GM20431 (cell line): Measurements from ENCODE around the gene ATP6AP1.

ENCODE experiments used
- in situ Hi-C: fragments of 300-500 bp; cut with MseI, MboI; formaldehyde crosslinking; loops from one replicate; pipeline ENCODE4 v1.15.0; 2020; ENCODE audit warnings: low sequenced_read_pairs; ENCODE audit not compliant: unreplicated experiment

ATP6AP1 gene

DNA sequence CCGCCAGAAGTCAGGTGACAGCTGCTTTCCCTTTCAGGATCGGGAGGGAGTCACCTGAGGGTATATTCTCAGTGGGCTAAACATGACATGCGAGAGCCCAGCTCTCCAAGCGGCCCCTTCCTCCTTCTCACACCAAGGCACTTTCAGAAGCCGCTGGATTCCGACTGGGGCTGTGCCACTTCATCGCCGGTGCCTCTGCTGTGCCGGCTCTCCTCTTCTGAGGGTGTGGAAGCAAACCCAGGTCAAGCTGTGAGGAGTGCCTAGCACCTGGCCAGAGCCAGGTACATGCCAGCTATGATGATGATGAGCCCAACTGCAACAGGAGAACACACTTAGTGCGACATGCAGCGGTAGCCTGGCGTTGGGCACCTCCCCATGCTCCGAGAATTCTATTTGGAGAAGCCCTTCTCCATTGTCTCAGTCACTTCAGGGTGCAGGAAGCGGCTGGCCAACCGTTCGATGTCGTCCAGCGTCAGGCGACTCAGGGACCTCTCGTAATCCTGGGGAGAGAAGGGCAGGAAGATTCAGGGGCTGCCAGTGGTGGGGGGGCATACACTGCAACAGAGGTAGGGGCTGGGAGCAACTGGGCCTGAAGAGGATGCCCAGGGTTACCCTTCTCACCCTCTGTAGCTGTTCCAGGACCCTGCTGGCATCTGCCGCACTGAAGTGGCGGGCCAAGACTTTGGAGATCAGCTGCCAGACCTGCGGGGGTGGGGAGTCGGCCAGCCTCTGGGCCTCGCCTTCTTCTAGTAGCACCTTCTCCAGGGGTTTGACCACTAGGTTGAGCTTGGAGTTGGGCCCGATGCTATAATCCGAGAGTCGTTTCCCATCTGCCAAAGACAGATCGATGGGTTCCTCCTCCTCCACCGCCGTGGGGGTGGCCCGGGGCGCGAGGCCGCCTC is 56.9 kb downstream of the ATP6AP1 start:
- in situ Hi-C loops: no loop called here

DNA sequence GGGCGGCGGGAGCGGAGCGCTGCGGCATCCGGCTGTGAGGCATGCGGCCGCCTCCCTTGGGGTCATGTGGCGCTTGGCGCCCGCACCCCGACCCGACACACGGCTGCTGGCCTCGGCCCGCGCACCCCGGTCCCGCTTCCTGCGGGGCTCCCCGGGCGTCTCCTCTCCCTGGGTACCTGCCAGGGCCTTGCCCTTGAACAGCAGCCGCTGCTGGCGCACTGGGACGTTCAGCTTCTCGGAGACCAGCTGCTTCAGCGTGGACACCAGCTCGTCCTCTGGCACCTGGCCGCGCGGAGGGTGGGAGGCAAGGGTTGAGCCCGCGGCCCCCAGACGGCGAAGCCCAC is 57.5 kb downstream of the ATP6AP1 start:
- in situ Hi-C loops: no loop called here
